Measurements from ENCODE around the gene NEURL1.

Gene NEURL1

GRCh38 chr10:103548581-103549348 is 55.3 kb downstream of the NEURL1 start:
- no peak for DNase-seq

DNA sequence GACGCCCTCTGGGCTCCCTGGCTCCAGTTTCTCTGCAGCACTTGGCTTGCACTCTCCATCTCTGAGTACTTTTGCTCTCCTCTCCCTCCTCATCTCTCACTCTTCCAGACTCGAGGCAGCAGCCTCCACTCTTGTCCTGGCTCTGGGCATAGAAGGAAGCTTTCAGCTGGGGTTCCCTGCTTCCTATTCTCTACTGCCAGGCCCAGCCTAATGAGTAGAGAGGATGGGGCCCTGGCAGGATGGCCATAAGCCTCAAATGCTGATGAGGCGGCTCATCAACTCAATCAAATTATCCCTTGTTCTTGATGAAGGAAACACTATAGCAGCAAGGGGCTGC is 55.8 kb downstream of the NEURL1 start:
- DNase-seq: no peak

DNA sequence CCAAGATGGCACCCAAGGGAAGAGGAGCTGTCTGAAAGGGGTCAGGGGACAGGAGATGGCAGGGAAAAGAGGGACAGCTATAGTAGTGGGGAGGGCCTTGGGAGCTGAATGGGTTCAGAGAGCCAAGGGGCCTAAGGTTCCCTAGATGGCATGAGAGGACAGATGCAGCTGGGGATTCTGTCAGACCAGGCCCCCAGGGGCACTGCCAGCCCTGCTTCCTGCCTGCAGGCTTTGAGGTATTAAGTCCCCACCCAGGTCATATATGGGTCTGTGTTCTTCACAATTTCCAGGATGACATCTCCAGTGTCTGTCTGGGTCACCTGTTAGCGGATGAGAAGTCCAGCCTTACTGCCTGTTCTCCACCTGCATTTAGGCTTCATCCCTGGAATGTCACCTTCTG is 56.7 kb downstream of the NEURL1 start:
- no peak for DNase-seq

- peak; percentile 13 to 62 for DNase-seq
Measured at GRCh38 chr10:103551619-103552602, 58.4 kb downstream of the NEURL1 start.

DNA sequence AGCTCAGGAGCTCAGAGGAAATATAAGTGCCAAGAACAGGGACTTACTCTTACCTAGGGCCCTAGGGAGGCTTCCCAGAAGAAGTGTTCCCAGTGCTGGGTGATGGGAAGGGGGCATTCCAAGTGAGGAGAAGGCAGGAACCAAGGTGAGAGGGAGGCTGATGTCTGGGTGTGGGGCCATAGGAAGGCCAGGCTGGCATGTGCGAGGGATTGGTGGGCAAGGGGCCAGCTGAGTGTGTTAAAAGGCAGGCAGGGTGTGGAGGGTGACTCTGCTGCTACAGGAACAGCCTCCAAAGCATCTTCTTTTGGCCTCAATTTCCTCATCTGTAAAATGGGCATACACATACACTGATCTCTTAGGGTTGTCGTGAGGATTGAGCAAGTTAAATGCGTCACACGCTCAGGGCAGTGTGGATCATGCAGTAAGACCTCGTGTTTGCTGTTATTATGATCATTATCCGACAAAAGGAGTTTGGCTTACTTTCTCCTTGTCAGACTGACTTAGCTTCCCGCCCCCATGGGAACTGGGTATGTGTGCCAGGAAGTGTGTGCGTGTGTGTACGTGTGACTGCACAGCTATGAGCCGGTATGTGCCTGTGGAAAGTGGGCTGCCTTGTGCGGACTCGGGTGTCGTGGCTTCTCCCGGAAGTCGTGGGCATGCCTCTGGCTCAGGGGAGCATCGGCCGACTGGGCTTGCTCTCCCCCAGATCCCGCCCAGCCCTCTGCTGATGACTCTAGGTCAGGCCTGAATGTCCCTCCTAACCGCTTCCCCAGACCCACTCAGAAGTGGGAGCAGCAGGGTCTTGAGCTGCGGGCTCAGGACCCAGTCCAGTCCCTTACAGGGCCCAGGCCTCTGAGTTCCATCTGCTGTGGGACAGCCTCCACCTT is 59.6 kb downstream of the NEURL1 start:
- DNase-seq: no peak

GRCh38 chr10:103553743-103554487 is 60.4 kb downstream of the NEURL1 start:
- DNase-seq: no peak

GRCh38 chr10:103554488-103555324 is 61.2 kb downstream of the NEURL1 start:
- DNase-seq: peak; percentile 2 to 32

GRCh38 chr10:103555325-103555649 is 61.8 kb downstream of the NEURL1 start:
- no peak for DNase-seq

DNA sequence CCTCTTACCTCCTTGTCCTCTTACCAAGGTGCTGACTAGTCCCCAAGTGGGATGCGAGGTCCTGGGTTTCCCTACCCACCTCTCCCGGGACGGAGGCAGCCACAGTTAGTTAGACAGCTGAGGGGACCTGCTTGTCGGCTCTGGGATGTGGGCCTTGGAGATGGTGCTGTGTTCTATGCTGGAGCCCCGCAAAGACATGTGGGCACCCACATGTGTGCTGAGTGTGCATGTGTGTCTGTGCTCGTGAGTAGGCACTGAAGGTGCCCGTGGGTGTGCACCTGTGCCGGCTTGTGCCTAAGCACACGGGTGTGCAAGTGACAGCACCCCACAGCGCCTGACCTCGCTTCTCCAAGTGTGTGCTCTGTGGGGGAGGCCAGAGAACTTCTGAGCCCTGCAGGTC is 62.2 kb downstream of the NEURL1 start:
- no peak for DNase-seq

DNA sequence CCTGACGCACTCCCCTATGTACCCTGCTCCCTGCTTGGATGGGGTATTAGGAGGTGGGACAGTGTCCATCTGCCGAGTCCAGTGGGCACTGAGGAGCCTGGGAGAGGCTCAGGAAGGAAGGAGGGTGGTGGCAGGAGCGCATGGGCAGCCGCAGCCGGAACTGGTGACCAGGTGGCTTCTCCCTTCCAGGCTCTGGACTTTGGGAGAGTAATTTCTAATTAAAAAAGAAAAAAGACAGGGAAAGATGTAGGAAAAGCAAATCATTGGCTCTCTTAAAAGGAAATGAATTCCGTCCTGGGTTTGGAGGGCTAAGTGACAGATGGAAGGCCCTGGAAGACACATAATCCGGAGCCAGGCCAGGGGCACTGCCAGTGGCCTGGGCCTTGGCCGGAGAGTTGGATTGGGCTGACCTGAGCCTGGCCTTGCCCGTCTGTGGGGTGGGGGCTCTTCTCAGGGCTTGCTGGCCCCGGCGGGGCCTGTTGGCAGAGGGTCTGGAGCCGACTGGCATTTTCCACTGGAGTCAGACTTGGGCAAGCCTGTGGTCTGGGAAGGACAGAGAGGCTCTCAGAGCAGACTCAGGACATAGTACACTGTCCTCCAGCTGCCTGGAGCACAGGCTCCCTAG is 63.0 kb downstream of the NEURL1 start:
- no peak for DNase-seq

DNA sequence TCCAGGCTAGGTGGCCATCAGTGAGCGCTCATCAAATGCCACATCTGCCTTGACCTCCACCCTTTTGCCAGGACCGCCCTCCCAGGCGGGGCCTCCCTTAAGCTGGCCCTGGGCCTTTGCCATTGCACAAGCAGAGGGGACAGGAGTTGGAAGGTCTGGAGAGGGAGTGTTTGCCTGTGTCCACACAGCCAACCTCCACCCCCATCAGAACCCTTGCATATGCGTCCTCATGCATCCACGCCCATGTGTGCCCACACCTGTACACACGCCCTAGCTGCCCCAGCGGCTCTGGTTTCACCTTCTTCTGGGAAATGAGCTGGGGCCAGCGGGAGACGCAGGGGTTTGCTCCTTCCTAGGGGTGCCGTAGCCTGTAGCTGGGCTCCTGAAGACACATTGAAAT is 64.0 kb downstream of the NEURL1 start:
- DNase-seq: no peak

DNA sequence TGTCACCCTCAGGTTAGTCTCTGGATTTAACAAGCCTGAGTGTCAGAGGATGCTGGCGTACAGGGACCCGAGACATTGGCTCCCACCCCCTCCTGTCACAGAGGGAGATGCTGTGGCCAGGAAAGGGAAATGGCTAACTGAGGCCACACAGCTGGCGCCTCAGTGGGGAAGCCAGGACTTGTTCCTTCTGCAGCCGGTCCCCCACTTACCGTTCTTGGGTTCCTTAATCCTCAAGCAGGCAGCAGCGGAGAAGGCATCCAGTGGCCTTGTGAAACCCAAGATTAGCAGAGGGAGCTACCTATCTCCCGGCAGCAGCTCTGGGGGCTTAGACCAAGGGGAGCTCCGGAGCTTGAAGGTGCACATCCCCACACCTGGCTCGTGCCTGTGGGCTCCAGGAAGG is 65.4 kb downstream of the NEURL1 start:
- DNase-seq: no peak

DNA sequence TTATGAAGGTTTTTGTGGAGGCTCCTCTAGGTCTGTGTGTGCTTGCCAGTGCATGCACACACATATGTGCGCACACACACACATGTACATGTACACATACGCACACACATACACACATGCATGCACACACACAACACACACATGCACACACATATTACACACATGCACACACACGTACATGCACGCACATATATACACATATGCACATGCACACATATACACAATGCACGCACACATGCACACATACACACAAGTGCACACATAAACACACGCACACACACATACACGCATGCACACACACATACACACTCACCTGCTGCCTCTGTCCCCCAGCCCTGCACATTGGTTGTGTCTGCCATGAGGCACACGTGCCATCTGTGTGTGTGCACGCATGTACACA is 66.3 kb downstream of the NEURL1 start:
- no peak for DNase-seq

- no peak for DNase-seq
Measured at GRCh38 chr10:103560886-103561285, 67.4 kb downstream of the NEURL1 start.

DNA sequence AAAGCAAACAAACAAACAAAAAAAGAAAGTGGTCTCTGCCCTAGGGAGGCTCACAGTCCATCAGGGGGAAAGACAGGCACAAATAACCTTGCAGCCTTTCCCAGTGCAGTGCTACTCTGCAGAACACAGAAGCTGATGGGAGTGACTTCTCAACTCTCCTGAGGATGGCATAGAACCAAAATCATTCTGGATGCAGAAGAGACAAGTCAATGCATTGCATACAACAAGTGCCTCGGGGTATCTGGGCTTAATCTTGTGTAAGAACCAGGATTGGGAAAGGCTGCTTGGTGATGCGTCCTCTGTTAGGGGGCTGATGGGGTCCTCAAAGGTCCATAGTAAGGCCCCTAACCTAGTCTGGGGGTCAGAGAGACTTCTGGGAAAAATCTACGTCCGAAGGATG is 68.9 kb downstream of the NEURL1 start:
- DNase-seq: no peak

GRCh38 chr10:103563231-103564115 is 70.0 kb downstream of the NEURL1 start:
- no peak for DNase-seq

DNA sequence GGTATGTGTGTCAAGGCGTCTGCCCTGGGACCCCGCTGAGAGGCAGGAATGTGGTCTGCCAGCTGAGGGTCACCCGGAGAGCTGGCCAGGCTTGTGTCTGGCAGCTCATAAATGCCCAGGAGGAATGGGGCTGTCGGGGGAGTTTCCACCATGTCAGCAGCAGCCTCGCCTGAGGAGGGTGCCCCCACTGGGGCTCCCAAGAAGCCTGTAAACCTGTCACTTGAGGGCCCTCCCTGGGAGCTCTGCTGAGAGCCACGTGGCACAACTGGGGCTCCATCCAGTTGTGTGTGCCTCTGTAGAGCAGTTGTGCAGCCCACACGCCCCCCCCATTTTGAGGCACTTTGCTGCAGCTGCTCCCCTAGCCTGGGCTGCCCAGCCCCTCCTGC is 70.6 kb downstream of the NEURL1 start:
- DNase-seq: no peak

GRCh38 chr10:103564776-103565520 is 71.4 kb downstream of the NEURL1 start:
- DNase-seq: no peak

DNA sequence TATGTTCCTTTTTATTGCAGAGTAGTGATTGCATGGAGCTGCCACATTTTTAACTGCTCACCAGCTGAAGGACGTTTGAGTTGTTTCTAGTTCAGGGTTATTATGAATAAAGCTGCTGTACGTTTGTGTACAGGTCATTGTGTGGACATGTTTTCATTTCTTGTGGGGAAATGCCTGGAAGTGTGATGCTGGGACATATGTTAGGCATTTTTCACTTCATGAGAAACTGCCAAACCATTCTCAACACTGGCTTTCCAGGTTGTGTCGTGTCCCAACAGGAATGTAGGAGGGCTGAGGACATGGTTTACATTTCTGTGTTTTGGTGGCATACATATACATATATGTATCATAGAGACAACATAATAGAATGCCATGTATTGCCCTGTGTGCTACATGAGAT is 73.0 kb downstream of the NEURL1 start:
- DNase-seq: no peak
